BE2C (cell line): ENCODE data around the gene MAP7D1.
"Not testable (repeated sequence)": the region's sequence is repeated elsewhere in the genome, so short reads cannot be mapped to it uniquely, and the experiment has no call there.

Source experiments
- DNase-seq: peaks from one replicate; pipeline ENCODE4 v3.0.0-alpha.2; 2020
- H3K27me3 ChIP-seq: fragments of 250-450 bp; sonication (Bioruptor Pico); 2 replicates; pipeline ENCODE4 v1.5.1; 2020; ENCODE audit warnings: mild to moderate bottlenecking
- H3K36me3 ChIP-seq: fragments of 250-450 bp; sonication (Bioruptor Pico); 2 replicates; pipeline ENCODE4 v1.5.1; 2020; ENCODE audit warnings: mild to moderate bottlenecking
- H3K4me1 ChIP-seq: fragments of 250-450 bp; sonication (Bioruptor Pico); 2 replicates; pipeline ENCODE4 v1.5.1; 2020
- H3K4me3 ChIP-seq: 2 replicates; pipeline ENCODE4 v1.5.1; 2011; ENCODE audit warnings: low read depth, low read length
- H3K9me3 ChIP-seq: fragments of 250-450 bp; sonication (Bioruptor Pico); 2 replicates; pipeline ENCODE4 v1.5.1; 2020
- TF ChIP-seq, protein P1 (sequence below): IDR thresholded peaks from 2 replicates; pipeline ENCODE4 v1.5.1; 2012; ENCODE audit warnings: mild to moderate bottlenecking, low read depth, low read length

MAP7D1 gene

DNA sequence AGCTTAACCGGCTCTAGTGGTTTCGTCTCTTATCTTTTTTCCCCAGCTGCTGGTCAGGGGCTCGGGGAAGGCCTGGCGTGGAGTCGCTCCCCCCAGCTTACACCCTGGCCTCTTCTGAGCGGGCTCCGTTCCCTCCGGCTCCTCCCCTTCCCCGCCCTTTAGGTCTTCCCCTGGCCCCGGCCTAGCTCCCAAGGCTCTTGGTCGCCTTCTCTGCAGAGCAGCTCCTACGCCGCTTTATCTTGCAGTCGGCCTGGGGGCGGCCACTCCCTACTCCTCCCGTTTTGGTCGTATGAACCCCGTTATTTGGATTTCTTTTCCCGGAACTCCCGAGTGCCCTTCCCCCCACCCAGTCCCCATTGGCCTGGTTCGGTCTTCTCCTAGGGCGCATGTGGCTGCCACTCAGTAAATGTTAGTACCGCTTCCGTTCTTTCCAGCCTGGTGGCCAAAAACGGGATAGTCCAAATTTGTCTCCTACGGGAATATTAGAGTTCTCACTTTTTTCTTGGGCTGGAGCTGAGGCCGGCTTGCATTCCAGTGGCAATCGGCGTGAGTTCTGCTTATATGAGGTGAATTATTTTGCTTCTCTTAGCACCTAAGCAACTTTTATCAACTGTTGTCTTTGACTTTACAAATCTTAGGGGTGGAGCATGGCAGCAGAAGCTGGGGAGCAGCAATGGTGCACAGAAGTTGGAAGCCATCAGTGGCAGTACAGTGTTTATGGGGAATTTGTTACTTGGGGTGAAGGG, 68.8 kb downstream of the MAP7D1 start:
- TF ChIP-seq, protein P1, sequence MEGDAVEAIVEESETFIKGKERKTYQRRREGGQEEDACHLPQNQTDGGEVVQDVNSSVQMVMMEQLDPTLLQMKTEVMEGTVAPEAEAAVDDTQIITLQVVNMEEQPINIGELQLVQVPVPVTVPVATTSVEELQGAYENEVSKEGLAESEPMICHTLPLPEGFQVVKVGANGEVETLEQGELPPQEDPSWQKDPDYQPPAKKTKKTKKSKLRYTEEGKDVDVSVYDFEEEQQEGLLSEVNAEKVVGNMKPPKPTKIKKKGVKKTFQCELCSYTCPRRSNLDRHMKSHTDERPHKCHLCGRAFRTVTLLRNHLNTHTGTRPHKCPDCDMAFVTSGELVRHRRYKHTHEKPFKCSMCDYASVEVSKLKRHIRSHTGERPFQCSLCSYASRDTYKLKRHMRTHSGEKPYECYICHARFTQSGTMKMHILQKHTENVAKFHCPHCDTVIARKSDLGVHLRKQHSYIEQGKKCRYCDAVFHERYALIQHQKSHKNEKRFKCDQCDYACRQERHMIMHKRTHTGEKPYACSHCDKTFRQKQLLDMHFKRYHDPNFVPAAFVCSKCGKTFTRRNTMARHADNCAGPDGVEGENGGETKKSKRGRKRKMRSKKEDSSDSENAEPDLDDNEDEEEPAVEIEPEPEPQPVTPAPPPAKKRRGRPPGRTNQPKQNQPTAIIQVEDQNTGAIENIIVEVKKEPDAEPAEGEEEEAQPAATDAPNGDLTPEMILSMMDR, result peak; percentile 28; the same call in 1 of the 2 replicates
- peaks cover 5% of the 10 kb centered on the region; the same call in 1 of the 2 replicates for H3K36me3 ChIP-seq
- no peaks in the 10 kb centered on the region for H3K9me3 ChIP-seq
- no peaks in the 10 kb centered on the region for H3K27me3 ChIP-seq
- peak overlapping the region; percentile 82 for H3K4me3 ChIP-seq
- DNase-seq, result peak; percentile 72
- no peaks in the 10 kb centered on the region for H3K4me1 ChIP-seq

DNA sequence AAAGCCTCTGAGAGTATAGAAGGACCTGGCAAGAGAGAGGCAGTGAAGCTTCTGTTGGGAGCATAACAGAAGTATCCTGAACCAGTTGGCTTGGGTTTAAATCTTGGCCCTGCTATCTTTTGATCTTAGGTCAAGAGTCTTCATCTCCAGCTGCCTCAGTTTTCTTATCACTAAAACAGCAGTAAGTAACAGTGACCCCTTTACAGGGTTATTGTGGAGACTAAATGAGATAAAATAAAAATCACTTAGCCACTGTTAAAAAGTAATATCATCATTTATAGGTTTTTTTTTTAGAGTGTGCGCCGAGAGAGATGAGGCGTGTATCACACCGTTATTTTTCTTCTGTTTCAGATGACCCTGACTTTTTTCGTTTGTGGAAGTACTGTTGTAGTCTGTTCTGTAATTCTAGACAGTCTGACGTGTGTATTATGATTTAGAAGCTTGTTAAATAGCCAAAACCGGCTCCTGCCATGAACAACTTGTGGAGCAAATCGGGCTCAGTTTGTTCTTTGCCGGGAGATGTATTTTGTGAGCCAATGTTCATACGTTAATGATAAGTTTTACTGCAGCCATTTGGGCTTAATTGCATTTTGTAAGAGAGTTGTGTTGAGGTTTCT, 69.4 kb downstream of the MAP7D1 start:
- peaks cover 5% of the 10 kb centered on the region; the same call in 1 of the 2 replicates for H3K36me3 ChIP-seq
- H3K4me3 ChIP-seq, result peak overlapping the region; percentile 82
- H3K9me3 ChIP-seq, result no peaks in the 10 kb centered on the region
- no peaks in the 10 kb centered on the region for H3K4me1 ChIP-seq
- TF ChIP-seq, protein P1, result no peak
- H3K27me3 ChIP-seq, result no peaks in the 10 kb centered on the region
- DNase-seq, result no peak

DNA sequence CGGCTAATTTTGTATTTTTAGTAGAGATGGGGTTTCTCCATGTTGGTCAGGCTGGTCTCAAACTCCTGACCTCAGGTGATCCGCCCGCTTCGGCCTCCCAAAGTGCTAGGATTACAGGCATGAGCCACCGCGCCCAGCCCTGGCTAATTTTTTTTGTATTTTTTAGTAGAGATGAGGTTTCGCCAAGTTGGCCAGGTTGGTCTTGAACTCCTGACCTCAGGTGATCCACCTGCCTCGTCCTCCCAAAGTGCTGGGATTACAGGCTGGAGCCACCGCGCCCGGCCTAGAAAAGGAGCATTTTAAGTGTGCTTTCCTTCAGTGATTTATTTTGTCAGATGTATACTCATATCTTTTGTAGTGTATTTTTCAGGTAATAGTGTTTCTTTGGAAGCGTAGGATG, 74.3 kb downstream of the MAP7D1 start:
- H3K4me1 ChIP-seq, DNase-seq, H3K27me3 ChIP-seq, H3K4me3 ChIP-seq, H3K9me3 ChIP-seq, H3K36me3 ChIP-seq: not testable (repeated sequence)
